Hepatic stellate cell (primary cell): ENCODE results near the gene TRAM2.

ENCODE experiments used
- DNase-seq: peaks from one replicate; pipeline ENCODE4 v3.0.0; 2011; ENCODE audit warnings: low spot score

Gene TRAM2

DNA sequence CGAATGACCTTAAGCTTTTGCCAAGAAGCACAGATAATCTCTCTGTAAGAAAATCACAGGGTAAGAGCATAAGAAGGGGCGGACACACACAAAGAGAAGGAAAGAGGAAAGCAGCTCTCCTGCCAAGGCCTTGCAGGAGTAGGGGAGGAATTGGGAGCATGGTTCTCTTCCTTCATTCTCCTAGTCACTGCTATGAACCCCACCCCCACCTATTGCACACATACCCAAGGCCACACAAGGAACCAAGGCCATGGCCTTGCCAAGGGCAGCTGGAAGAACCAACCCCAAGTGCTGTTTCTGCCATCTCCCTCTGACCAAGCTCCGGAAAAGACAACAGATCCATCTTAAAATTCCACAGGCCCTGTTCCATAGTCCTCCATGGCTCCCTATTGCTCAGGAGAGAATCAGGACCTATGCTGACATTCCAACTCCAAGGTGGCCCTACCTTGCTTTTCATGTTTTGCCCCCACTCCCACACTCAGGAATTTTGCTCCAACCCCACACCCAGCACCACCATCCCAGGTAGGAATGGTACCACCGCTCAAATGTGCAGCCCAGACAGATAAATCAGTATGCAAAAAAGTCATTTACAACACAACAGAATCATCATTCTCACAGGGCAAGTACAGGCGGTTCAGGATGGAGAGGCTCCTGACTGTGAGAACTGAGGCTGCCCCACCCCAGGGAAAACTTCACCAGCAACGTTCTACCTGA lies 31.3 kb downstream of the TRAM2 start:
- no peak for DNase-seq

DNA sequence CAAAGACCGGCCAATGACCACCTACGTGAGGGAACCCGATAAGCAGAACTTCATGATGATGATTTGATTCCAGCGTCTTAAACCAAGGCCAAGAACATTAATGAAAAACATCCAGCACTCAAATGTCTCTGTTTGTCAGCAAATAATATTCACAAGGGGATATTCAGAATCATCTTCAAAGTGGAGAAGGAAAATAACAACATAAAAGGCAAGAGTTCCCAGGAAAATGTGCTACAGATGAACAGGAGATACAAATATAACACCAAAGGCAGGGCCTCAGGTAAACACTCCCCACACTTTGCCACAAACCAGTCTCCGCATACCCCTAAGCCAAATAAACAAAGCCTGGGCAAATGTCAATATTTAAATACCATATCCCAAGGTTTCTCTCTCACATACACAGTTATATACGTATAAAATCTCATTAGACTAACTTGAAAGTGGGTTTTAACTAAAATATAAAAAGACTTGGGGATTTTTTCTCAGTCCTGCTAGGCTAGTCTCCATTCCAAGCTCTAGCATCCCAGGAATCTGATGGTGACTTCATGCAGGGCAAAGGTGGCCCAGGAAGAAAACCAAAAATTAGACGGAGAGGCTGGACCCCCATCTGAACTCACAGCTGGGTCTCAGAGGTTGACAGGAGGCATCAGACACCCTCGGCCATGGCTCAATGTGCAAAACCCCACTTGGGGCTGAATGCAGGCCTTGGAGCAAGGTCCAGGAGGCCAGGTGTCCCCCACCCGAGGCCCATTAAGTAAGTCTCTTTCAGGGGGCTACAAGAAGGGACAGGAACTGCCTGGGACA lies 32.1 kb downstream of the TRAM2 start:
- no peak for DNase-seq

DNA sequence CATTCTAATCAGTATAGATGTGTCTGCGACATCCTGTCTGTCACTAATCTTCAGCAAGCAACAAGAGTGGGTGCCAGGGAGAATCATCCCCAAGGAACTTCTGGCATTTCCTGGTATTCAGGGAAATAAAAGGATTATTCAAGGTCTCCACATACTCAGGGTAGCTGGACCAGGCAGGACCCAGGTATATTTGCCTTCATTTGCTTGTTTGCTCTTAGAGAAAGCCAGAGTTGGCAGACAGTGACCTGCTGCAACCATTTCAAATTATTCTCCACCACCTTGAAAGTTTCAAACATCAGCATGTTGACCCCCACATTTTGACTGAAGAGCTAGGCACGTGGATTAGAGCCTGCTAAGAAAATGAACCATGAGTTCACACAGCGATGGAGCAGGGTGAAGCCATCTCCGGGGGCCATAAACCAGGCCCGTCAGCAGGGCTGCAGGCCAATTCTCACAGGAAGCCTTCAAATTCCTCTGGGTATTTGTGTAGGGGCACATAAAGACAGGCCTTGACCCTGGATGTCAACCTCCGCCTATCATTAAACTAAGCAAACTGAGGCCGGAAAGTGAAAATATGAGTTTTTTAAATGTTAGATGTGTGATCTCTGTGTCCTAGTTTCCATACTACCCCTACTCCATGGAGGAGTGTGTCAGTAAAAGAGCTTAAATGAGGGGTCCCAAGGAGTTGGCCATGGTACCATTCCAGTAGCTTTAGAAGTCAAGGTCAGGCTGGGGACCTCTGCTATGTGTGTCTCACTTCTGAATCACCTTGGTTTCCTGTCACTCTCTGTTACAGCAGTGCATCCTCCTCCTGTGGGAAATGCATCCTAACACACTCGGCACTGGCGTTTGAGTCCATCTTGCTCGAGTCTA lies 32.9 kb downstream of the TRAM2 start:
- no peak for DNase-seq

DNA sequence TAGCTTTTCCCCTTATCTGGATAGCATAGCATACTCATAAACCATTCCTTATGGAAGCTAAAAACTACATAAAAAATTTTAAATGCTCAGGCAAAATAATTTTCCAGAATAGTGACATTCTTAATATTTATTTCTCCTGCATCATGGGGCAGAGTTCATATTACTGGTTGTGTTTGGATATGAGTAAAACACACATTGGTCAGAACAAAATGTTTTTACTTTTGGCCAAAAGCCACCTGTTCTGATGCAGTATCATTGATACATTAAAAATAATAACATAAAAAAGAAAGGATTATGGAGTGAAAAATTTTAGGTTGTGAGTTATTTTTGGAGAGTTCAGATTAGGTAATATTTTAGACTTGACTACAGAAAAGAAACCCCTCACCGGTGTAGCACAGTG lies 33.6 kb downstream of the TRAM2 start:
- no peak for DNase-seq

DNA sequence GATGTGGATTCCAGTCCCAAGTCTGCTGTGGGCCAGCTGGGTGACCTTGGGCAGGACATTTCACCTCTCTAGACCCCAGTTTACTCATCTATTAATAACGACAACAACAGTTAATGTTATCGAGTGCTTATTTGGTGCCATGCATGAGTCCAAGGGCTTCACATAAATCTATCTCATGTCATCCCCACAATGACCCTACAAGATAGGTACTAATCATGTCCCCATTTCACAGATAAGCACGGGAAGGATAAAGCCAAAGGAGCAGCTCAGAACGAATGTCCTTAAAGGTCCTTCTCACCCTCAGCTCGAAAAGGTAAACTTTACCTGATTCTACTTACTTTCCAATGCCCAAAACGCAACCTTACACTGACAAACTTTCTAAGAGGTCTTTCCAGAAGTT lies 35.7 kb downstream of the TRAM2 start:
- DNase-seq = no peak

DNA sequence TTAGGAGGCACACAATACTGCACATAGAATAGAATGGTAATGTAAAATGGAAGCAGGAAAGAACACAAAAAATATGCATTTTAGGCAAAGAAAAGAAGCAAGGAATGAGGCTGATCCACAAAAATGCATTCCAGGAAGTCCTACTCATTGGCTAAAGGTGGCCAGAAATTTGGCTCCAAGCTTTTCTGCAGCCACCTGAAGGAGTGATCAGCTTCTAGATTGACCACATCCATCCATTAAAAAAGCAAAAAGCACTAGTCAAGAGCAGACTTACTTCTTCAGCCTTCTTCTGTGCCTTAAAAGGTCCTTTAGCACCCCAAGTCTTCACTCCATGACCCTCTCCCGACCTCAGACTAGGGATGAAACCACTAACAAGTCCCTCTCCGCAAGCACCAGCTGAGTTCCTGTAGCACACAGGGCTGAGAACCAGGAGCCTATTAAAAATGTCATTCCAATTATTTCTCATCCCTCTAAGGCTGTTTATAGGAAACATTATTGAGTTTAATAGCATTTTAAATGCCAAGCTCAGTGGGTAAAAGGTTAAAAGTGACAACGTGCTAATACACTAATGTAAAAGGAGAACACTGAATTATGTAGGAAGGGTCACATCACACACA lies 36.5 kb downstream of the TRAM2 start:
- DNase-seq = no peak

DNA sequence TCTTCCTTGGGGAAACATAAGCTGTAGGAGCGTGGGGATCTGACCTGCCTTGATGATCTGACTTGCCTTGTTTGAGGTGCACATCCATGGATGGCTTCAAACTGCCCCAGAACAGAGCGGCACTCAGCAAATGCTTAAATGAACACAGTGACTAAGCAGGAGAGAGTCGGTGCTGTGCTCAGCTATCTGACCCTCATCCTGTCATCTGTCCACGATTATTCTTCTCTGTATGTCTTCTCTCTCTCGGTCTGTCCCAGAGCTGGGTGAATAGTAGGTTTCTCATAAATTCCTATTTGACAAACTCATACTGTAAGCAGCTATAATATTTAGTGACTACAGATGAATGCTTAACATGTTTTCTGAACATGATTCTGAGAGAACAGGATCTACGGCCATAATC lies 37.3 kb downstream of the TRAM2 start:
- peak; percentile 49 for DNase-seq

DNA sequence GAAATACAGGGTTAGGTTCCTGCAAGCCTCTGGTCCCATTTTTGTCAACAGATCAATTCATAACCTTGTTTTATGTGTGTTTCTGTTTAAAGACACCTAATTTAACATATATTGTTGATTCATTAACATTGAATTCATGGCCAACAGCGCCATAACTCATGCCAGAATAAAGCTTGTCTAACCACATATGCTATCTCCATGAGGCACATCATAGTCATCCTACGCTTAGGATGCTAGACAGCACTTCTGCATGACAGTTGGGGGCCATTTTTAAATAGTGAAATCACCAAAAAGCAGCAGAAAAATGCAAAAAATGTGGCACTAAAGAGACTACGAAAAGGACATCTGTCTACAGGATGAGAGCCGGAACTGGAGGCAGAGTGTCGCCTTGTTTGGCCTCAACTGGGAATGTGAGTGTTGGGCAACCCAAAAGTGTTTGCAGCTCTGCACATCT lies 37.9 kb downstream of the TRAM2 start:
- DNase-seq = peak; percentile 54

DNA sequence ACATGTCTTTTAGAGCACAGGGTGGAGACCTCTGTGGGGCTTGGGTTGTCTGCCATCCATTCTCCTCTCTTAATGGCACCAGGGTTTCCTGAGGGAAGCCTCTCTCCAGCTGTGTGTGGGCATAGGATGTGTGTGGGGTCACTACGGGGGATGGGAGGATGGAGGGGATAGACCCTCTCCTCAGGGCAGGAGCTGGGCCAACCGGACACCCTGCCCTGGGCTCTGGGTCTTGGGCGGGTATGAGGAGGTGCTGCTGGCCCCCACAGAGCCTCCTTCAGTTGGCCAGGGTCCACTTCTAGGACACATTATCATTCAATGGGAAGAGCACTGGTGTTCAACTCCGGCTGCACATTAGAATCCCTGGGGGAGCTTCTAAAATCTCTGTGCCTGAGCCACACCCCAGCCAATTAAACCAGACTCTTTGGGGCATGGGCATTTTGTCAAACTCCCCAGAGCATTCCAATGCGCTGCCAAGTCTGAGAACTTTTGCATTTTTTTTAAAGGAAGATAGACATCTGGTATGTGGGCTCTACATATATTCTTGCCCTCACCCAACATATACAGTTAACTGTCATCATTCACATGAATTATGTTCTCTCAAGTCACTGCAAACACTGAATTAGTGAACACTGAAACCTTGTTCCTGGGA lies 38.5 kb downstream of the TRAM2 start:
- DNase-seq = no peak

DNA sequence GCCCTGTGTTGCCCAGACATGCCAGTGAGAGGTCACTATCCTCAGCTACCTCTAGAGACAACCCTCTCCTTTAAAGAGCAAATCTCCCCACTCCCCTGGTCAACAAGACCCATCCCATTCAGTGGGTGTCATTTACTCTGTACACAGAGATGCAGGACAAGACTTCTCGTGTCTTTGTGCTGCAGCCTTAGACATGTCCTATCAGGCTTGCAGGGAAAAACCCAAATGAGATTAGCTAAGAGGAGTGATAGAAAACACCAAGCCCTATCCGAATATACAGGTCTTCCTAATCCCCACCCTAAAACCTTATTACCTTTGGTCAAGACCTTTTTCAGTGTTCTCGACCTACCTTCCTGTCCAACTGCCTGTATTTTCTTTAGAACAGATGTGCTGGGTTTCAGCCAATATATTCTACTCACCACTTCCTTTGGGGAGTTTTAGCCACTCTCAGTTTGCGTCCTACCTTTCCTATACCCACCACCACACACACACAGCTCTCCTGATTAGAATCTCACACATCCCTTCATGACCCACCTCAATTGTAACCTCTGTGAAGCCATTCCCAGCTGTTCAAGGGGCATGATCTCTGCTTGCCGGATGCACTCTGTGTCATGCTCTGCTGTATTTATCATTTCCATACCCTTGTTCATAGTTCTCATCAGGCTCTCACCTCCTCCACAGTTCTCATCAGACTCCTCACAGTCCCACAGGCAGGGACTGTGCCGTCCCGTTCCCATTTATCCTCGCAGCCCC lies 39.7 kb downstream of the TRAM2 start:
- no peak for DNase-seq

DNA sequence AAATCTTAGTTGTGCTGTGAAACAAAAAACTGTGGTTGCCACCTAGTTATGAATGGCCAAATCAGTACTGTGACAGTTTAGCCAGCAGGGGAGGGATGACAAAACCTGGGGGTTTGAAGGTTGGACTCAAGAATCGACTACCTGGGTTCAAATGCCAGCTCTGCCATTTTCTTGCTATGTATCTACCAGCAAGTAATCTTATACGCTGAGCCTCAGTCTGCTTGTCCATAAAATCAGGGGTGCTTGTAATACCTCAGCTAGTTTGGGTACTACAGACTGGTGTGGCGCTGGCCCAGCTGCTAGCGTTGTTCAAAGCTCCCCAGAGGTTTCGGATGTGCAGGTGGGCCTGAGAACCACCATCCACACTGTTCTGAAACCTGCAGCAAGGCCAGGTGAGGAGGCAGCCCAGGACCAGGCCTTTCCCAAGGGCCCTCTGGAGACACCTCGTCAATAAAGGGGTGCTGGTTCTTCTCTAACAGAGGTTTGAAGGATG lies 40.4 kb downstream of the TRAM2 start:
- no peak for DNase-seq

DNA sequence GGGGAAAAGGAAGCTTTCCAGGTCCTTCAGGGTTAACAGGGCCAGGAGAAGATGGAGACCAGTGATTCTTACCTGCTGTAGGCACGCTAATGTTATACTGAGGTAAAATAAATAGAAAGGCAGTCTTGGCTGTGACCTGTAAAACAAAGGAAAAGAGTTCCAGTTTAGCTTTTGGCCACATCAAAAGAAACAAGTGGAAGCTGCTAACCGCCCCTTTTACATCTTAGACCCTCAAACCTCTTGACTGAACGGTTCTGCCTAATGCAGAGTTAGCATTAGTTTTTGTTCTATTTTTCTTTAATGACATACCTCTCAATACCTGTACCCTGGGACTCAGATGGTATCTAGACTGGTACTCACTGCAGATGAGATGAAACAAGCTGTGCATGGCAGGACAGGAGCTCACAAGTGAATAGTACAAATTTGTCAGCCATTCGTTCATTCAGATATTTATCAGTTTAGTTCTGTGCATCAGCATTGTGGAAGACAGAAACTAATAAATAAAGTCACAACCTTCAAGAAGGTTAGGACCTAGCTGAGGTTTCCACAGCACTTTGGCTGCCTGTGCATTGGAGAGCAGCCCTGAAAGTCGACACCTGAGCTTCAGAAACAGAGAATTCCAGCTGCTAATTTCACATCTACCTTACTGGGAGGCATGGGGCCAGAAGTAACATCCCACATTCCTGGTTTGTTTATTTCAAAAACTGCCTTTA lies 41.0 kb downstream of the TRAM2 start:
- no peak for DNase-seq

DNA sequence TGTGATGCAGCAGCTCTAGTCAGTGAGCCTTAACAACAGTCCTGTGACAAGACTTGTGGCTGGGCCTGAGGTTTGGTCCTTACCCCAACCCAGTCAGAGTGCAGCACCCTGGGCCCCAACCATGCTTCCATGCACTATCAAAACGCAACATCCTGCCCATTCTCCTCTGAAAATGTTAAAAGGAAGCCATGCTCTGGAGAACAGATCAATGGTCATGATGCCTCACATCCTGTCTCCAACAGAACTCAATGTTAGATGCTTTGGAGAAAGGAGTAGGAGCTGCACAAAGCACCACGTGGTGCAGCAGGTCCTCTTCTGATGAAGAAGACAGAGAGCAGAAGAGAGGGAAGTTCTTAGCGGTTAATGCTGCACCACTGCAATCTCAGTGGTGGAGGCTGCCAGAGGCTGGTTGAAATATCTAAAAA lies 41.9 kb downstream of the TRAM2 start:
- no peak for DNase-seq

DNA sequence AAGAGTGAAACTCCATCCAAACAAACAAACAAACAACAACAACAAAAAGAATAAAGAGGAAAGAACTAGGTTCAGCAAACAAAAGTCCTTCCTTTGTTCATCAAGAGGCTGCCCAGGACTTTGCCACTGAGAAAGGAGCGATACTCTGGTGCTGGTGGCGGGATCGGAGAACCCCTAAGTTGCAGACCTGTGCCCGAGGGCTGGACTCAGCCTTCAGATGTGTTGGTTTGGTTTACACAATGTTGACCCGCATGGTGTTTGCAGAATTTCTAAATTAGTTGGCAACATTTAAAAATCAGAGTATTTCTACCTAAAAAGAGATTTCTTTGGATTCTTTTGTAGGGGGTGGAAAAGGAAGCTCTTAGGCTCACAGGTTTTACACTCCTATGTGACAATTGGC lies 42.5 kb downstream of the TRAM2 start:
- no peak for DNase-seq

DNA sequence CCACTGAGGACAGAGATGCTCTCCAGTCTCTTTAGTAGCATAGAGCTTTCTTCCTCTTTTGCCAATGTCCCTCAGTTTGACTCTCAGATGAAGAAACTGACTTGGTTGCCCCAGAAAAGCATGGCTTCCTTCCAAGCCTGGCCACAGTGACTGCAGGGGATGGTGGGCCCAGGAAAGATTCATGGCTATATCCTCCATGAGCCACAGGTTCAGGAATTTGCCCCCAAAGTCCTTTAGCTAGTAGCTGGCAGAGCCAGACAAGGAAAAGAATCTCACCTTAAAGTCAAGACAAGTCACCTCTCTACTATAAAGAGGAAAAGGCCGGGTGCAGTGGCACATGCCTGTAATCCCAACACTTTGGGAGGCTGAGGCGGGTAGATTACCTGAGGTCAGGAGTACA lies 43.4 kb downstream of the TRAM2 start:
- DNase-seq = no peak

DNA sequence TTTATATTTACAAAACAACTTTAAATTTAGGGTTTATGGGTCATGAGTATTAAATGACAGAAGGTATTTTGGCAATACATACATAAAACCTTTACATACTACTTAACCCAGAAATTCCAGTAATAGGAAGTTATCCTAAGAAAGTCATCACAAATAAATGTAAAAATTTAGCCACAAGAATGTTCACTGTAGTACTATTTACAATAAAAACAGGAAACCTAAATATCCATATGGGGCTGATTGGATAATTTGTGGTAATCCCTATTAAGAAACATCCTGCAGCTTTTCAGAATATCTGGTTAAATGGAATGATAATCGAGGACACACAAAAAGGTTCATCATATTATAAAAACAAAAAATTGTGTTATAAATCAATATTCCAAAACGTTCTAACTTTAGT lies 44.4 kb downstream of the TRAM2 start:
- DNase-seq = no peak

DNA sequence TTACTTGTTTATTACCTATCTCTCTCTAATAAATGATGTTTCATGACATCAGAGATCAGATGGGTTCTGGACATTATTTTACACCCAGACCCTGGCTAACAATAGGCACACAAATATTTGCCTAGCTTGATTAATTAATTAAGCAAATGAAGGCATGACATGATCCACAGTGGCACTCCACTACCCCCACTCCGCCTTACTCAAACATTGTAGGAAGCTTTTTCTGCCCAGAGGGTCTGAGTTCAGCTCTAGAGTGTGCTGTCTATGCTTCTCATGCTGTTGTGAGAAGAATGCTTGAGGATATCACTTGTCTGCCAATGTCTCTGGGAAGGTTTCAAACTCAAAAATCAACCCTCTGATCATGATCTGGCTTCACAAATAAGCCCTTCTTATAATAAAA lies 45.0 kb downstream of the TRAM2 start:
- no peak for DNase-seq

DNA sequence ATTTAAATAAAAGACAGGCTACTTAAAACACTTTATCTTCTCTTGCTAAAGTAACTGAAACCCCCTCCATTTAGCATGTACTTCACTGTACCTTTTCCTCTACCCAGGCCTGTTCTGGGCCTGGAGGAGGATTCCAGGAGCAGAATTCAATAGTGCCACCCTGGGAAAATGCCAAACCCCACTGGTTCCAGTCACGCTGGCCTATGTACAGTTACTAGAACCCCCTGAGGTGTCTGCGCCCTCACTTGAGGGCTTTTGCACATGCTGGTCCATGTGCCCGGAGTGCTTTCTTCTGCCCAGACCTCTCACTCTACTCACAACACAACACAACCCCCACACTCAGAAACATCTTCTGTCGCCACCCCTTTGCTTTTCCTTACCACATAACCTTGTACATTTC lies 45.5 kb downstream of the TRAM2 start:
- no peak for DNase-seq

DNA sequence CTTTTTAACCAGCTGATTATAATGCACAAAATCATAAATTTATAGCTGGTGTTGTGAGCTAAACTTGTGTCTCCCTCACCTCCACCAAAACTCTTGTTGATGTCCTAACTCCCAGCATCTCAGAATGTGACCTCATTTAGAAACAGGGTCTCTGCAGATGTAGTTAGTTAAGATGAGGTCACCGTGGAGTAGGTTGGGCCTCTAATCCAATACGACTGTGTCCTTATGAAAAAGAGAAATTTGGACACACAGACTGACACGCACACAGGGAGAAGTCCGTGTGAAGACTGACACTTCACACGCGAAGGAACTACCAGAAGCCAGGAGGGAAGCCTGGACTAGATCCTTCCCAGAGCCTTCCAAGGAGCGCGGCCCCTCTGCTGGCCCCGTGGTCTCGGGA lies 46.5 kb downstream of the TRAM2 start:
- no peak for DNase-seq

DNA sequence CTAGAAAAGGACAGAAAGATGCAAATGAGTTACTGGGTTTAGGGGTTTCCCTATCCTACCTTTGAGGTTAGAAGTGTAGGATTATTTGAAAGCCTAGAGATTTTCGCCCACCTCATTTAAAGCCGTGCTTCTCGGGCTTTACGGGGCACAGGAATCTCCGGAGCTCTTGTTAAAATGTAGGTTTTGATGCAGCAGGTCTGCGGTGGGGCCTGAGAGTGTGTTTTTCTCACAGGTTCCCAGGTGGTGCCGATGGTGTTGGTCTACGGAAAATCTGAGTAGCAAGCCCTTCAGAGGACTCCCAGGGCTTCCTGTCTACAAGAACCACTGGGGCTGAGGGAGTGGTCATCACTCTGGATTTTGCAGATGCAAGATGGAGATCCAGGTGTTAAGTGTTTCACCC lies 47.5 kb downstream of the TRAM2 start:
- DNase-seq = no peak
